Fibroblast of mammary gland (primary cell): Measurements from ENCODE around the gene RNASET2.

Experiments used
- DNase-seq: peaks from one replicate; pipeline ENCODE4 v3.0.0-alpha.2; 2010; ENCODE audit warnings: low read depth
- H3K4me3 ChIP-seq: 2 replicates; pipeline ENCODE4 v1.5.1; 2011; ENCODE audit warnings: low read depth, mild to moderate bottlenecking, low read length, moderate library complexity; ENCODE audit not compliant: control insufficient read depth
- CTCF ChIP-seq: conservative IDR thresholded peaks from 2 replicates; pipeline ENCODE4 v1.5.1; 2011; ENCODE audit warnings: low read depth, low read length, inconsistent platforms; ENCODE audit not compliant: control insufficient read depth, insufficient read depth

The RNASET2 gene

DNA sequence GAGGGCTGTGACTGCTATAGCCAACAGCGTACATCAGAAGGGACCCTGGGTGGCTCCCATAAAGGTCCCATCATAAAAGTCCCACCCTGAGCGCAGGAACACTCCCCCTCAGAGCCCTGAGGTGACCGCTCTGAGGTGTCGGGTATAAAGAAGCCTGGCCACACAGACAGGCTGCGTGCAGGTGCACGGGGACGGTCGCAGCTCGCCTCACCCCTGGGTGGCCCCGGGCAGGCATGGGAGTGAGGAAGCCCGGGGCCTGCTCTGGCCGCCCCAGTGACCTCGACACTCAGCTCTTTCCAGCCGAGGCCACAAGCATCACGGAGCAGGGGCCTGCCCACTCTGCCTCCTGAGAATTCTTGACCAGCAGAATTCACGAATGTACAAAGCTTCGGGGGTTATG, 14.4 kb upstream of the RNASET2 start:
- TF ChIP-seq CTCF: no peak
- H3K4me3 ChIP-seq: no peak overlapping the region
- no peak for DNase-seq

GRCh38 chr6:166970091-166970490, 13.7 kb upstream of the RNASET2 start:
- no peak overlapping the region for H3K4me3 ChIP-seq
- no peak for DNase-seq
- no peak for TF ChIP-seq CTCF

DNA sequence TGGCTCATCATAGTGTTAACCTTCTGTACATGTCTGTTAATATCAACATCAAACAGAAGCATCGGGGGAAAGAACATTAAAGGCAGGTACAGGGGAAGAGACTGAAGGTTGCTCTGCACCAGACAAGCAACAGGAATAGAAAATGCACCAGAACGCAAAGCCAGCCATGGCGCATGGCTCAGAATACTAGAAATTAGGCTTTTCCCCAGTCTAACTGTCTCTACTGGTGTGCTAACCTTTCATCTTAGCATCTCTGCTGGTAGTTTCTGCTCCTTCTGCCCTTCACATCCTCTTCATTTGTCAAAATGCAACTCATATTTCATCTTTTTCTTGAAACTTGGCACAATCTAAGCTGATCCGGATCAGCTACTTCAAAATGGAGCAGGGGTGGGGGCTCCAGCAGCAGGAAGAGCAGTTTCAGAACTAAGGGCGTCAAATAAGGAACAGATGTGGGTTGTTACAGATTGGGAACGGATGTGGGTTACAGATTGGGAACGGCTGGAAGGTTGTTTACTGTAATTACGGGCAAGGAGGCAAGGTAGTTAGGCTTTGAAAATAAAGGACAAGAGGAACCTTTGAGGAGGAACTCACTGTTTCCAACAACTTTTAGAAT, 13.1 kb upstream of the RNASET2 start:
- H3K4me3 ChIP-seq: no peak overlapping the region
- TF ChIP-seq CTCF: no peak
- peak; percentile 52 for DNase-seq

- DNase-seq: no peak
- TF ChIP-seq CTCF: no peak
- no peak overlapping the region for H3K4me3 ChIP-seq
These were observed 9.9 kb upstream of the RNASET2 start for GRCh38 chr6:166966268-166966667.

DNA sequence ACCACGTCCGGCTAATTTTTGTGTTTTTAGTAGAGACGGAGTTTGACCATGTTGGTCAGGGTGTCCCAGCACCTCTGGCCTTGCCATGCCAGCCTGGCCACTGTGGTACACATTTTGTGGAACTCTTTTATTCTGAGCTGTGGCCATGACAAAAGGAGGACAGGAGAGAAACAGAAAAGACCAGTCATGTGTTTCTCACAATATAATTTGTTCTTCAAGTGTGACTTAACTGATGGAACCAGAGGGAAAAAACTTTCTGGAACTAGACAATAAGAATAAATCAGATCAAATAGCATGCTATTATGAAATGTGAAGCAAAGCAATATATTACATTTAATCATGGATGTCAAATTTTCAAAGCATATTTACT, 4.2 kb upstream of the RNASET2 start:
- H3K4me3 ChIP-seq: no peak overlapping the region
- no peak for TF ChIP-seq CTCF
- no peak for DNase-seq

DNA sequence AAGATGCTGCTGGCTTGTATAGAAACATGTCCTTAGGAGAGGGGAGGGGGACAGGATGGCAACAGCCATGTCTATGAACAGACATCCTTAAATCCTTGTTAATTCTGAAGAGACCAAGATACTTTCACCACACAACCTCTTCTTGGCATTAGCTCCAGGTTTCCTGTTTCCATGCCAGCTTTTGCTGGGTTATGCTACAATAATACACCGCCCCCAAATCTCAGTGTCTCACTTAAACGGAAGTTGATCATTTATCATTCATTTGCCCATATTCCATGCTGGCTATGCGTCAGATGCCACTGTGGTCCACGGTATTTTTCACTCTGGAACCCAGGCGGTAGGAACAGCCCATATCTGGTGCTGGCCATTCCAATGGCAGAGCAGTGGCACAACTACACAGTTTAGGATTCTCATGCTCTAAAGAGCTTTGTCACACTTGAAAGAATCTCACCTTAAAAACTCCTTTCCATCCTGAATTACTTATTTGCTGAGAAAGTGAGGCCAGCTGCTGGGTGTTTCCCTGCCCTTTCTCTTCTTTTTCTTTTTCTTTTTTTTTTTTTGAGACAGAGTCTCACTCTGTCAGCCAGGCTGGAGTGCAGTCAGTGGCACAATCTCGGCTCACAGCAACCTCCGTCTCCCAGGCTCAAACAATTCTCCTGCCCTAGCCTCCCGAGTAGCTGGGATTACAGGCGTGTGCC, 3.7 kb upstream of the RNASET2 start:
- no peak for DNase-seq

More for the DNA sequence above, 3.7 kb upstream of the RNASET2 start:
- no peak for TF ChIP-seq CTCF
- no peak overlapping the region for H3K4me3 ChIP-seq
